Measurements from ENCODE around the gene USP8.

- no peak for TF ChIP-seq CTCF (IDR thresholded peaks at IDR 0.05)
- no peak for TF ChIP-seq POLR2A (IDR thresholded peaks at IDR 0.05)
- TF ChIP-seq EP300 (IDR thresholded peaks at IDR 0.05): no peak
Measured at GRCh38 chr15:50544368-50544767, 120.2 kb downstream of the USP8 start.
